Left renal pelvis (tissue), 4 donors: ENCODE measurements around the gene KSR1. TPM values are rescaled to one million over a fixed set of nuclear protein-coding genes. Genes with fewer than 3 reads are reported as not detected.
"Not testable (repeated sequence)": the region's sequence is repeated elsewhere in the genome, so short reads cannot be mapped to it uniquely, and the experiment has no call there.

ENCODE experiments used
- DNase-seq, 4 donors: peaks; one replicate each; pipeline ENCODE4 v3.0.0-alpha.2; 2013; ENCODE audit warnings: low read depth in 4 of 4, low spot score in 3 of 4
- polyA plus RNA-seq, 4 donors: library from polyadenylated mRNA; unstranded; fragments of 120-200 nt; gene quantifications; one replicate each; pipeline ENCODE4 v1.2.1, GENCODE V29; 2013; ENCODE audit not compliant: insufficient read length in 4 of 4

Gene KSR1
- polyA plus RNA-seq, 4 donors = 33.9 to 72.8 (median 43.1) TPM

DNA sequence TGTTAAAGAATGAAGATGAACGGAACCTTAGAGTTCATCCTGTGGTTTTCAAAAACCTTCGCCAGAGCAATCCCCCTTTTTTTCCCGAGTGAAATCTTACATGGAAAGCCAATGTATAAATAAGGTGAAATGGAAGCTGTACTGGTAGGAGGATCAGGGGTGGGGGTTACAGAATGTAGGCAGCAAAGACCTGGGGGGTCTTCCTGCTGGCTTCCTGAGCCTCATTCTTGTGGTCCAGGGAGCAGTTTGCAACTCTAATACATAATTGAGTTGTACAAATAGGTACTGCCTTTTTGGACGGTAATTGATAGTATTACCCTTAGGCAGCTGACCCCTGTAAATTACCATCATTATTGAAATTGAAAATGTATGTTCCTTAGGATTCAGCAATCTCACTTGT lies 34.1 kb downstream of the KSR1 start:
- DNase-seq = no peak

DNA sequence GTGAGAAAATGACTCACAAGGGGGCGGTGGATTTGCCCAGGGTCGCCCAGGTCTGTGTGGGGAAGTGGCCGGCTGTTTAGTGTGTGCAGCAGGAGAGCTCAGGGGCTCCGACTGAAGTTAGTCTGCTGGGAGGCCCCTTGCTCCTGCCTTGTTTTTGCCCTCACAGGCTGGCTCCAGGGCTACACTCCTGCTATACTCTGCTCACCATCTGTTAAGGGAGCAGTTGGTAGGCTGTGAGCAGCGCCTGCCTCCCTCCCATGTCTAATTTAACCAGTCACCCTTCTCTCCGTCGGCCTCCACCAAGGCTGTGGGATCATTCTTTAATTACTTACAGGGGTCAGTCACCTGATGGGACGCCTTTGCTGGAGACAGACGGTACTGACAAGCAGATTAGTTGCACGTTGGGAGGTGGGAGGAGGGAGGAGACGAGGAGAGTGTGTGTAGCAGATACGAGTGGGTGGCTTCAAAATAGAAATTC lies 35.5 kb downstream of the KSR1 start:
- DNase-seq = no peak

DNA sequence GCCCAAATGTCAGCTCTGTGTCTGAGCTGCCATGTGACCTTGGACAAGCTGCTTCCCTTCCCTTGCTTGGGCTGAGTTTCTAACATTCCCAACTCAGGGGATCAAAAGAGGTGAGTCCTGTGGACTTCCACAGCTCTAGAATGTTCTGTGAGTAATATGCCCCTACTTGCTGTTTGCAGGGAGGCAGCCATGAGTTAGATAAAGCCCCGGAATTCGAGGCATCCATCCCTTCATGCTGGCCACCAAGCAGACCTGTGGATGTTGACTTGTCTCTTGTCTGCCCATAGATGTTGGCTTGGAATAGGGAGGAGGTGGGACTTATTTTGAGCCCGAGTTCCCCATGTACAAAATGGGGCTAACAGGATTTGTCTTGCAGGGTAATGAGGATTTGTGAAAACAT lies 36.2 kb downstream of the KSR1 start:
- no peak for DNase-seq

DNA sequence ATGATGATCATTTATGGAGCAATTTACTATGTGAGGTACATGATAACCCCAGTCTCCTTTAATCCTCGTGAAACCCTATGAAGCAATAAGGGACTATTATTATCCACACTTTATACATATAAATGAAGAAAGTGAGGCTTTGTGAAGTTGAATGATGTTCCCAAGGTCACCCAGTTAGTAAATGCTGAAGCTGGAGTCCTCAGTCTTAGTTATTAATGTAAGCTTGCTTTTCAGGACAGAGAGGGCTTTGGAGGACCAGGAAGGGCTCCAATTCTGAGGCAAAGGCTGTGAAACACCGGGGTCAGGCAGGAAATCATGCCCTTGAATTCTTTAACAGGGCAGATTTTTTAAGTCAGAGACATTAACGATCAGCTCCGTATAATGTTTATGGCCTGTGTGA lies 36.8 kb downstream of the KSR1 start:
- no peak for DNase-seq

DNA sequence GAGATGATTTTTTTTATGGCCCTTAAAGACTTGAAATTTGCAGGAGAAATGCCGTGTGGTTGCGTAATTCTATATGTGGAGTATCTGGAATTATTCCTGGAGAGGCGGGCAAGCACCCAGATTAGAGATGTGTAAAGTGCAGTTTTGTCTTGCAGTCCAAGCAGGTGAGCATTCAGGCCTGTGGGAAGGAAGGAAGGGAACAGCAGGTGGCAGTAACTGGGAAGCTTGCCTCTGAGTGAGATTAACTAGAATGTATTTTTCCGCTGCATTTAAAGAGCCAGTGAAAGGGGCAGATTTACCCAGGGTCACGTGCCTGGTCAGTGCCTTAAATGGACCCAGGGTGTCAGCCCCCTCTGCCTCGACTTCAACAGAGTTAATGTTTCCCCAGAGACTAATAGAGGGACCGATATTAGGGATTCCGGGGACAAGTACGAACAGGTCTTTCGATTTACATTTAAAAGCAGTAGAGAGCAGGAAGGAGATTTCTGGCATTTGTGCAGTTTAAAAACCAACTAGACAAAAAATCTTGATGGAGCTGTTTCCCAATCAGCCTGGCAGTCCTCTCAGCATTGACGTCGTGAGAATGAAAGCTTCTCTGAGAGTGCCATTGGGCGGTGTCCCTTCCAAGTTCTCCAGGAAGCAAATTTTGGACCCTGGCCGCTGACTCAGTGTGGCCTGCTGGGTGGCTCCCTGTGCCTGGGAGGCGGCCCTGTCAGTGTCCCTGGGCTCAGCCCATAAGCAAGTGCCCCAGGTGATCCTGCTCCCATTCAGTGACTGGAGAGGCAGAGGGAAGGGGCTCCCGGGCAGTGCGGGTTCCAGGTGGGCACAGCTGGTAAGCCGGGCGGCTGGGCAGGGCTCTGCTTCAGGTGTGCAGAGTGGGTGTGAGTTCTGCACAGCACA lies 38.2 kb downstream of the KSR1 start:
- no peak for DNase-seq

DNA sequence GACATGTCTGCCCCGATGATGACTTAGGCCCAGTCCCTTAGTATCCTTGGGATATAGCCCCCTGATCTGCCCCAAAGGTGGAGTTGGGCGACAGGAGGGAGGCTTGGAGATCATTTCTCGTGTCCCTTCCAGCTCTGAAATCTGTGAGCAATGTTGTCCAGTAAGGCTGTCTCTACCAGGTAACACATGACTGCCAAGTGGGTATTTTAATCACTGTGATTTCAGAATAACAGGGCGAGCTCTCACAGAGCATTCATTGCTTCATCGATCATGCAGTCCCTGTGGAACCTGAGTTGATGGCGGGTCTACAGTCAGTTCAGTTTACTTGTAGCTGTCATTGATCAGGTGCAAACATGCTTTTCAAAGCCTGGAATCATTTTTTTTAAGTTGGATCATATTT lies 39.2 kb downstream of the KSR1 start:
- DNase-seq = no peak

DNA sequence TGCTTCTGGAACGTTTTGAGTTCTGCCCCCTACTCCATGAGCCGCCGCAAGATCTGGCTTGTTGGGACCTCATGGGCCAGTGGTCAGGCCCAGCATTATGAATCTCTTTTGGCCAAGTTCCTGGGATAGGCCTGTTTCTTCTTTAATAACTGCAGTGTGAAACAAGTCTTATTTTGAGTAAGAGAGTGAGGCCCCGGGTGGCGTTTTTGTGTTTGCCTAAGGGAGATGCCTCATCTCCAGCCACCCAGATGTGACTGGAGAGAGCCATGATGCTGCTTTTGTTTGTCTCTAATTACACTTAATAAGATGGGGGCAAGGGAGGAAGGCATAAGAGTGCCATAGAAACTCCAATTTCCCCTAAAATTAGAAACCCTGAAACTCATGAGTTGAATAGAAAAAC lies 39.8 kb downstream of the KSR1 start:
- no peak for DNase-seq

DNA sequence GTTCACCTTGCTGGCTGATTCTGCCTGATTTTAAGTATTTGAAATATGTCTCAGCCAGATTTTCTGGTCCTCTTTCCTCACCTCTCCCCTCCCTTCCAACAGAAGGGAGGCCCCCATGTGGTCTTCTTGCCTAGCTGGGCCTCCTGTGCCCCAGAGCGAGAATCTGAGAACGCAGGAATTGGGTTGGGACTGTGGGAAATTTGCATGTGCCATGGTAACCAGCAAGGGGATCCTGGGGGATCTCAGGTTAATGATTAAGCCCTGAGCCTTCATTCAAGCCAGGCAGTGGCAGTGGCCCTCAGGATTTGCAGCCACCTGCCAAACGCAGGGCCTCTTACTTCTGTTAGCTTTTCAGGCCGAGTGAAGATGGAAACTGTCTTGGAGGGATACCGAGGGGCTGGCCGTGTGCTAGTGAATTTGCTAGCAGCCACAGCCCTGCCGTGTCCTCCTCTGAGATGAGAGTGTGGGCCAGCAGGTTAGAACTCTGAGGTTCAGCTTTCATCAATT lies 40.2 kb downstream of the KSR1 start:
- peak in 3 of 4 donors; percentile 63 to 78 (median 76) for DNase-seq

DNA sequence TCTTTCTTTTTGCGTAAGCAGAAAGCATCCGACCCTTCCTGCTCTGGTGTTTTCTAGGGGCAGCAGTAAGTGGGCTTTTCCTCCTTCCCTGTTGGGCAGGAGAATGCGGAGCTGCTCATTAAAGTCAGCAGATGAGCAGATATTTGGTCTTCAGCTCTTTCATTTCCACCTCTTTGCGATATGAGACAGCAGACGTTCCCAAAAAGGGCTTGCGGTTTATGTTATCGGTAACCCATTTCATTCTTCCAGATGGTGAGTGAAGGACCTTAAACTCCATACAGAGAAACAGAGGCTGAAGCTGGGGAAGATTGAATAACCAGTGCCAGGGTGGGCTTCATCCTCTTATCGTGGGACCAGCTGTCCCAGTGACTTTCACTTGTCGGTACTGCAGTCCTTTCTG lies 40.7 kb downstream of the KSR1 start:
- no peak for DNase-seq

DNA sequence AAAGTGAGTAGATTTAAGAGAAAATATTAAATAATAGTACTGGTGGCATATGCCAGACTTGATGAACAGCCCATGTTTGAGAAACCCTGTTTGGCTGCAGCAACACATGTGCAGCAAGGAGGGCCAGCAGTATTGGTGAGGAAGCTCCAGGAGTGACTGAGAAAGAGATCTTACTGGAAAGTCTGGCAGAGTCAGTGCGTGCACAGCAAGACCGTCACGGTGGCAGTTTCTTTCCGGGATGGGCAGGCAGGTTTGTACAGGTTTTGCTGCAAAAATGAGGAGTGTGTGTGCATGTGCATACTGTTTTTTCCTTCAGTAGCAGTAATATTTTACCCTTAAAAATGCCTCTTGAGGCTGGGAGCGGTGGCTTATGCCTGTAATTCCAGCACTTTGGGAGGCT lies 41.4 kb downstream of the KSR1 start:
- no peak for DNase-seq

DNA sequence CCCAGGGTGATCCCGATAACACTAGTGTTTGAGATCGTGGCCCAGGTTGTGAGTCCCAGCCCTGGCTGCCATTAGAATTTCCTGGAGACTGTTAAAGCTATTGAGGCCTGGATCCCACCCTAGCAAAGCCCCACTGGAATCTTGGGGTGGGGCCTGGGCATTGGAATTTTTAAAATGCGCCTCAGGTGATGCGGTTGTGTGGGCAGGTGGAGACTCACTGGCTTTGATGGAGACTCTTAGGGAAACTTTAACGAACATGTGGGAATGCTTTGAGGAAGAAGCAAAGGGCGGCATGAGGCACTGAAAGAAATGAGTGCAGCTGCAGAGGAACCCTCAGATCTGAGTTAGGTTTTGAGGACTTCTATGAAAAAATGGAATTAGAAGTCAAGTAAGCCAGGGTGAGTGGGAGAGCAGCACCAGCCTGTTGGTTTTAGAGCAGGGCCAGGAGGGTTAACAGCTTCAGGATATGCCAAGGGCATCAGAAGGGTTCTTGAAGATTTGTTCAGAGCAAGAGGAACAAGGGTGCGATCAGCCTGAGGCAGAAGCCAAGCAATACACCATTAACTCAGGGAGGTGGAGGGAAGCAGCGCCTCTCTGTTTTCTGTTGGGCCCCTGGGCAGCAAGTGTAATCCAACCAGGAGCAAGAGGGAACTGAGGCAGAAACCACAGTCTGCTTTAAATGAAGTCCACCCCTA lies 42.5 kb downstream of the KSR1 start:
- no peak for DNase-seq

DNA sequence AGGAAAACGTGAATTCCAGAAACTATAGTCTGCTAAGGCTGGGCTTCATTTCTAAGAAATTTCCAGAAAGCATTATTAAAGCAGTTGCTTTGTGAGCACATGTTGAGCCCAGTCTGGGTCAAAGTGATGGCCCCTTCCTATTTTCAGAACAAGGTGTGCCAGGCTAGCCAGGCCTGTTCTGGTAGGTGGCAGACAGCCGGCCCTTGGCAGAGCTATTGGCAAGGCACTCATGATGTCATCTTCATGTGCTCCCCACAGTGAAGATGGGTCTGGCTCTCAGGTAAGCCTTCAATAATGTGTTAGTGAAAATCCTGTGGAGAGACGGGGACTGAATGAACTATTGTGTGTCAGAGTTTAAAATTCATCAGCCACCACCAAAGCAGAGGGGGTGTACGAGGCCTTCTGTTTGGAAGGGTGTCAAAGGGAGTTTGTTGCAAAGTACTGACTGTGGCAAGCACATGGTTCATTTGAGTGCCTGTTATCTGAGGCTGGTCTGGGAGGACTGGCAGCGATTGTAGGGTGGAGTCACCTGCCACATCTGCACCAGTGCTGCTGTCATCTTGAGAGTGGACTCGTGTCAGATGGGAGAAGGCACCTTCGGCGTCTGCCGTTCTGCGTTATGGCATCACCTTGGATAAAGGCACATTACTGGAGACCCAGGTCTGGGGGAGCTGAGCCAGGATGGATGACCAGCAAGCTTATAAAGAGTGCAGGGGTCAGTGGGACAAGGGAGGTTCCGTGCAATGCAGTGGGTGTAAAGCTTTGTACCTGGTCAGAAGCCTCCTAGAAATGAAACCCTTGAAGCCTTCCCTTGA lies 43.4 kb downstream of the KSR1 start:
- no peak for DNase-seq

DNA sequence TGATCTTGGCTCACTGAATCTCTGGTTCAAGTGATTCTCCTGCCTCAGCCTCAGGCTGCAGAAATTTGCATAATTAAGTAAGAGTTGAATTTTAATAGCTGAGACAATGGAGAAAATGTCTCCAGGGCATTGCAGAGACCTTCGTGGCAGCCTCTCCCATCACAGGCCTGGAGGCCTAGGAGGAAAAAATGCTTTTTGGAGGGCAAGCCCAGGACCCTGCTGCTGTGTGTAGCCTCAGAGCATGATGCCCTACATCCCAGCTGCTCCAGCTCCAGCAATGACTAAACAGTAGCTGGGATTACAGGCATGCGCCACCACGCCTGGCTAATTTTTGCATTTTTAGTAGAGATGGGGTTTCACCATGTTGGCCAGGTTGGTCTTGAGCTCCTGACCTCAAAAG lies 45.1 kb downstream of the KSR1 start:
- not testable (repeated sequence) for DNase-seq

DNA sequence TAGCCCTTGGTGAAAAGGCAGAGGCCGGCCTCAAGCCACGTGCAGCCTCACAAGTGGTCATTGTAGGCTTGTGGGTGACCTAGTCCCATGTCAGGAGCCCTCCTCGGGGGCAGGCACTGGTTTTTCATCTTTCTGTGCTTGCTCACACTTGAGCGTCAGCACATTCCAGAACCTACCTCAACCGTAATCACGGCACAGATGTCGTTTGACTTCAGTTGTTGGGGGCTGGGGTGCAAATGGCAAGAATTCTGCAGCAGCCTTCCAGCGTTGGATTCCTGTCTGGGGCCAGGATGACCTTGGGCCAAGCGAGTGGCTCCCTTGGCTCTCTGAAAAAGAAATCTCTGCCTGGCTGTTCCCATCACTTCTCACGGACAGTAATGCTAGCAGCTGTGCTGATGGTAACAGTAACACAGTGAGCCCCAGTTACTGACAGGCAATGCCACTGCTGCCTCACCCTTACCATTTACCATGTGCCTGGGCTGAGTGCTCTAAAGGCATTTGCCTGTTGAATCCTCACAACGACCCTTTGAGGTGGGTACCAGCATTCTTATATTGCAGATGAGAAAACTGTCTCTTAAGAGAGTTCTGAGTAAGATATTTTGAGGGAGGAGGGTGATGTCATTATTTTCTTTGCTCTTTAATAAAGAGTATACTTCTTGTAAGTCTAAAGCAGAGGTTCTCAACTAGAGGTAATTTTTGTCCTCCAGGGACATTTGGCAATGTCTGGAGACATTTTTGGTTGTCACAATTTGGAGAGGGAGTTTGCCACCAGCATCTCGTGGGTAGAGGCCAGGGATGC lies 46.5 kb downstream of the KSR1 start:
- no peak for DNase-seq

DNA sequence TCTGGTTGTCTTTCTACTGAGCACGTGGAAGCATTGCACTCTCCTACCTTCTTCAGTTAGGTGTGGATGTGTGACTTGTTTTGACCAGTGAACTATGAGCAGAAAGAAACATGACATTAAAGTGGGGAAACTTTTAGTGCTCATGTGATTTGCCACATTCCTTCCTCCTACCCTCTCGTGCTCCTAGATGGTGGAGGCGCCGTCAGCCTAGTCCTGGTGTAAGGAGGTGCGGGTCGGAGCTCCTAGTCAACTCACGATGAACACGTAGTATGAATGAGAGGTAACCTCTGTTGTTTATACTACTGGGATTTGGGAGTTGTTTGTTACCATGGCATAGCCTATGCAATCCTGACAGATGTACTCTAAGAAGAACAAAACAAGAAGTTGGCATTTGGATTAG lies 47.4 kb downstream of the KSR1 start:
- no peak for DNase-seq

DNA sequence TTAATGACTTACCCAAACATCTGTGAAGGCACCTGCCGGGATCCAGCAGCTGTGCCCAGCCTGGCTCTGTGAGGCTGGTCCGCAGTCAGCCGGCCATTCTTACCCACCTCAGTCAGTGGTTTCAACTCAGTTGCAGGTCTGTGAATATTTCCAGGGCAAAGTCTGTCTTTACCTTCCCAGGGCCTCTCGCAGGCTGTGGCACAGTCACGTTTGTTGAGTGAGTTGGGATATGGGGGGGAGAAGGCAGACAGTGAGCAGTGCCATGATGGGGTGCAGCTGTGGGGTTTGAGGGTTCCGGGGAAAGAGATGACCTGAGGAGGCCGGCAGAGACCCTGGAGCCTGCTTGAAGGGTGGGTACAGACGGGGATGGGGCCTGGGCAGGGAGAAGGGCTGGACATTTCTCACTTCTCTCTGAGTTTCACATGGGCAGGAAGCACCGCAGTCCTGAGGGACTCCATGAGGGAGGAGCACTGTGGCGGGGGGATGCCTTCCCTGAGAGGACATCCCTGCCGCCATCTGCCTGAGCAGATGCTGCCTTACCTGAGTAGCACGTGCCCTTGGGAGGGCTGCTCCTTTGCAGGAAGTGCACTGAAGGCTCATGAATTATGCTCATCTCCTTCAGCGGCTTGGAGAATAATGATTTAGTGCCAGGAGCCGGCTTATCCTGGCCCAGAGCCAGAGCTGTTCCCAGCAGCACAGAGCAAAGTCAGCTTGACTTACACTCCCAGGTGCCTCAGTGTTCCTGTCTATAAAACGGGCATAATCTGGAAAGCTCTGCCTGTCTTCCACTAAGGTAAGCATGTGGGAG lies 48.1 kb downstream of the KSR1 start:
- DNase-seq = no peak

DNA sequence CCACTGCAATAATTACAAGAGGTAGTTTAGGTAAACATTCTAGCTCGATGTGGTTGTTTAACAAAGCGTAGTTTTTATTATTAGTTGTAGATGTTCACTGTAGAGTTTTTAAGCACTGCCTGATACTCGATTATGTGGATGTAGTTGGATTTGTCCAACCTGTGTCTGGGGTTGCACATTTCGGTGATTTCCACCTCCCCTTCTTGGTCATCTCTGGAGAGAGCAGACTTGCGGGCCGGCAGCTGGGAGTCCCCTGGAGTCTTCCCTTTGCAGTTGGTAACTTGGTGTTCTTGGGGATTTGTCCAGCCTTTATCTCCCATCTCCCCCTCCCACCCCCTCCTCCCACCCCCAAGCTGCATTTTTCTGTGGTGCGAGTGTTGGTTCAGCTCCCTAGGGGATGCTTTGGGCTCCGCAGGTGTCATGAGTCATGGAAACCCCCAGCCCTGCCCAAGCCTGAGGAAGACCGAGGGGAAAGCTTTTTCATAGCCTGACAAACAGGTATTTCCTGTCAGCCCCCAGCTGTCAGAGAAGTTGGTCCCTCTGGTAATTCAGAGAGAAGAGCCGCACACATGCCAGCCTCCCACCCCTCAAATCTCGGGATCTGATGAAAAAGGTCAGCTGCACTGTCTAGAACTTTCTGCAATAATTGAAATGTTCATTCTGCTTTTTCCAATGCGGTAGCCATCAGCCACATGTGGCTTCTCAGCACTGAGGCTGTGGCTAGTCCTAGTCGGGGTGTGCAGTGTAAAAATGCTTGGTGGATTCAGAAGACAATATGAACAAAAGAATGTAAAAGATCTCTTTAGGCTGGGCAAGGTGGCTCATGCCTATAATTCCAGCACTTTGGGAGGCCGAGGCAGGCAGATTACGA lies 50.3 kb downstream of the KSR1 start:
- no peak for DNase-seq

DNA sequence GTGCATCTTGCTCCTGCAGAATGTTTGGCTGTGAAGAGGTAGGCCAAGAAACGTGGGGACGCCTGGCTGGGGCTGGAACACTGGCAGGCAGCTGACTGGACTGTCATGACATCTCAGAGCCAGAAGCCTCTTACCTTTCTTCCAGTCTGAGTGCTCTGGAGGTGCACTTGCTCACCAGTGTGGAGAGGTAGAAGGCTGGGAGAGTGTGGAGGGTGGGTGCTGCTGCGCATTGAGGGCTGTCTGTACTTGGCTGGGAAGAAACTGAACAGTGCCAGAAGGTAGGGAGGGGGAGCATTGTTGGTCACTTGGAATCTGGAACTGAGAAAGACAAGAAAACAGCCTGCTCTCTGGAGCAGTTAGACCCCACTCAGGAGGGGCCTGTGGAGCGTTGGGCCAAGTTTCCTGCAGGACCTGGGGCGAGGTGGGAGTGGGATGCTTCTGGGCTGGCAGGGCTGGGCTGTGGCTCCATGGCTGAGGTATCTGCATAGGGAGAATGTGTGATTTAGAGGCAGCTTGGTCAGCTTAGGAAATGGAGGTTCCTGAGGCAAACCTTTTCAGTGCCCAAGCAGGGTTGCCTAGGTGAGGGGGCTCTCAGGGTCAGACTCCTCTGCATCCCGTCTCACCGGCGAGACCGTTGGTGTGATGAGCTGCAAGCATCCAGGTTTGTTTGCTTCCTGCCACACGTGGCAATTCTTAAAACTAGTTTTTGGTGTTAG lies 55.1 kb downstream of the KSR1 start:
- no peak for DNase-seq
